ENCODE data around the gene XPR1.

The XPR1 gene

DNA sequence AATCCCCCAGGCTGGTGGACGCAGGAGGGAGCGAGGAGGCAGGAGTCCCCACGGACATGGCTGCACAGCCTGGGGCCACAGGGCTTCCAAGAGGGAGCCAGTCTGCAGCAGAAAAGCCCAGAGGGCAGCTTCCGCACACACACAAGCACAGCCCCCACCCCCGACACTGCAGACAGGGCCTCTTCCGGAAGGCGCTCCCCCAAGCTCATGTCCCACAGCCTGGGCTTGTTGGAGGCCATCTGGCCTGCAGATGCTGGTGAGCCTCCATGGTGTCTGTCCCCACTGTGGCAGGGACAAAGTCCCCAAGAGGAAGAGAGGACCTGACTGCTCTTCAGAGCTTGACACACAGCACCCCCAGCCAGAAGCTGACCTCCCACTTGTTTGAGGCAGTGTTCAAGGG is 267.4 kb downstream of the XPR1 start:
- DNase-seq: no peak

DNA sequence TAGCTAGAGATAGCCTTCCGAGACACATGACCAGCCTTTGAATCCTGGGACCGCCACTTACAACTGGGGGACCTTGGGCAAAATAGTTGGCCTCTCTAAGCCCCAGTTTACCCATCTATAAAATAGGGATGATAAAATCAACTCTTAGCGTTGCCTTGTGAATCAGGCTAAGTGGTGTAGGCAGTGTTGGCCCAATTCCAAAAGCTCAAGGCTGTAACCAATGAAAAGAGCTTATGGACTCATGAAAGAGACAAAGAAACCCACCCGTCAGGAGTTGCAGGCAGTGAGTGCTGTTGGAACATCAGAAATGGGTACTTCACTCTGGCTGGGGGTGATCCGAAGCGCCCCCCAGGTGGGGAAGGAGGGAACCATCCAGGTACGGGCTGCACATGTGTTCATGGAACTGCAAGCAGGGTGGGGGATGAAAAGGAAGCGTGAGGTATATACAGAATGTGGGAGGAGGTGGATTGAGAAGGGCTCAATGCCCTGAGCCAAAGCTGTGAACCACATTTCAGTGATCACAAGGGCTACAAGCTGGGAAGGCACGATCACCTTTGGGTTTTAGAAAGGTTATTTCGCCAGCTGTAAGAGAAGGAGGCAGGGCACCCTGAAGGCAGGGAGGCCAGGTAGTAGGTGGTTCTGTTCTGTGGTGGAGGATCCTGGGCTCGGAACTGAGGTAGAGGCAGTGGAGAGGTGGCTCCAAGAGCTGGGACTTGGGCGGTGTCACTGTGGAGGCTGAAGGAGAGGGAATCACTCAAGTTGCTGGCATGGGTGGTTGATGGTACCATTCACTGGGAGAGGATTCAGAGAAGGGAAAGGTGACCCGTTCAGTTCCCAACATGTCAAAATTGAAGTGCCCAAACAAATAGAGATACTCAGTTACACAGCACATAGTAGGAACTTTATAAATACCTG is 269.5 kb downstream of the XPR1 start:
- no peak for DNase-seq

DNA sequence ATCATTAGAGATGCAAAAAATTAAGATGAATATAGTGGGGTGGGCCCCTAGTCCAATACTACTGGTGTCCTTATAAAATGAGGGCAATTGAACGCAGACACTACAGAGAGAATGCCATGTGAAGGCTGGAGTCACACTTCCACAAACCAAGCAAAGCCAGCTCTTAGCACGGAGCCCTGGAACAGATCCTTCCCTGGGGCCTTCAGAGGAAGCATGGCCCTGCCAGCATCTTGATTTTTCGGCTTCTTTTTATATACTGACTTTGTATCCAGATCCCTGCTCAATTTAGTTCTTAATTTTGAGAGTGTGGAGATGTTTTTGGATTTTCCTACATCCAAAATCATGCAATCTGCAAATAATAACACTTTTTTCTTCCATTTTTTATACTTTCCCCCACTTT is 270.7 kb downstream of the XPR1 start:
- no peak for DNase-seq

DNA sequence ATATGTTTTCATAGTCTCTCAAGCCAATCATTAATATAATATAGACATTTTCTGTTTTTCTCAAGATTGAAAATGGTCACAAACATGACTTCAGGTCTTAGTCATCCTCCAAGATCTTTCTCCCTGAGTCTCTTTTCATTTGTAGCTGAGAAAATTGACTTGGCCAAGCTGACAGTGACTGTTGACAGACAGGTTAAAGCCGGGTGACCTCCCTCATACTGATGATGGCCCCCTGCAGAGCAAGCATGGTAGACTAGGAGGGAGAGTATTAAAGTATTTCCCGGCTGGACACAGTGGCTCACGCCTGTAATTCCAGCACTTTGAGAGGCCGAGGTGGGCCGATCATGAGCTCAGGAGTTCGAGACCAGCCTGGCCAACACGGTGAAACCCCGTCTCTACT is 274.1 kb downstream of the XPR1 start:
- no peak for DNase-seq

DNA sequence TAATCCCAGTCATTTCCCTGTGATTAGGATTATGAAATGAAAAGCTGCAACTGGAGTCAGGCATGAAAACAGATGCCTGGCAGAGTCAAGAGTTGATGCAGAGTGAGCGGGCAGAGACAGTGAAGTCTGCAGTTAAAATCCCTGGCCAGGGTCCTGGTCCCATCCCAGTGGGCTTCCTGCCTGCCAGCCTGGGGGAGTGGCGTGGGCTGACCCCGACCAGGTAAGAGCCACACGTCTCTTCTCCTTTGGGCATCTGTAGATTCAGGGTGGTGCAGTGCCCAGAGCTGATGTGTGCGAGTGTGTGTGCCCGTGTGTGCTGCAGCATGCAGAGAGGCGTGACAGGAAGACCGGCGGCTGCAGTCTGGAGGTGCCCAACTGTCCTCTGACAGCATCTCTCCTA is 274.7 kb downstream of the XPR1 start:
- no peak for DNase-seq

DNA sequence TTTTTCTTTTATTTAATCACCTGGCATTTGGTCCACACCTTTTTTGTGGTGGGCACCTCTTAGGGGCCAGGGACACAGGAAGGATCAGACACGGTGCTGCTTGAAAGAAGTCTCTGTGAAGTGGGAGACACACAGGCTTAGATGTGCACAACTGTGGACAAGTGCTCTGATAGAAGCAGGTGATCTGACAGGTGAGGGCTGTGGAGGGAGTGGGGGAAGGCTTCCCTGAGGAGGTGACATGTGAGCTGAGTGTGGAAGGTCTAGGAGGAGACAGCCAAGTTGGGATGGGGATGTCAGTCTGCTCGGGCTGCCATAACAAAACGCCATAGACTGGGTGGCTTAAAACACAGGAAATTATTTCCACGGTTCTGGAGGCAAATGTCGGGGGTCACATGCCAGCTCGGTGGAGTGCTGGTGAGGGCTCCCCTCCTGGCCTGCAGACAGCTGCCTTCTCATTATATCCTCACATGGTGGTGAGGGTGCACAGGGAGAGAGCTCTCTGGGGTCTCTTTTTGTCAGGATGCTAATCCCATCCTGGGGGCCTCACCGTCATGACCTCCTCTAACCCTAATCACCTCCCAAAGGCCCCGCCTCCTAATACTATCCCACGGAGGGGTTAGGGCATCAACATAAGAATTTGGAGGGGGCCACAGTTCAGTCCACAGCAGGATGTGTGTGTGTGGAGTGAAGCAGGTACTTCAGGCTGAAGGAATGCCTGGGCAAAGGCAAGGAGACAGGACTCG is 275.7 kb downstream of the XPR1 start:
- no peak for DNase-seq

DNA sequence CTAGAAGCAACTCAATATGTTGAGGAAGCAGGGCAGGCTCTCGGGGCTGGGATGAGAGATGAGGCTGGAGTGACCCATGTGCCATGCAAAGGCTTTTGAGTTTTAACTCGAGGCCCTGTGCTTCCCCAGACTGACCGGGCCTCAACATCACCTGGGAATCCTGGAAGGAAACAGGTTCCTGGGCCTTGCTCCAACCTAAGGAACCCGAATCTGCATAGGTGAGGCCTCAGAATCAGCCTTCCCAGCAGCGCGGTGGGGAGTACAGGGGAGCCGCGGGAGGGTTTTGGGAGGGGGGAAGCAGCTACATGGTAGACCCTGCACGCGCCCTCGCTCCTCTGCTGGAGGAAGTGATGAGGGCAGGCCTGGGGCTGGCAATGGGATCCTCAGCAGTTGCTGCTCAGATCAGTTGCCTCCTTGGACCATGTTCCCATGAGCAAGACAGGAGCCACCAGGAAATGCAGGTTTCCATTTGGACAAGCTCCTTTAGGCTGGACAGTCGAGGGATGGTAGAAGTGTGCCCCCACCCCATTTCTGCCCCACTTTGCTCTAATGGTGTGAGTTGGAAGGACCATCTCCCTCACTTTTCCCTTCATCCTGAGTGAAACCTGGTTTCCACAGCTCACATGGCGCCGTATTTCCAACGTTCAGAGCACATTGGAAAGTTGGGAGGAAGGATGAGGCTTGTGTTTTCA is 276.4 kb downstream of the XPR1 start:
- no peak for DNase-seq

DNA sequence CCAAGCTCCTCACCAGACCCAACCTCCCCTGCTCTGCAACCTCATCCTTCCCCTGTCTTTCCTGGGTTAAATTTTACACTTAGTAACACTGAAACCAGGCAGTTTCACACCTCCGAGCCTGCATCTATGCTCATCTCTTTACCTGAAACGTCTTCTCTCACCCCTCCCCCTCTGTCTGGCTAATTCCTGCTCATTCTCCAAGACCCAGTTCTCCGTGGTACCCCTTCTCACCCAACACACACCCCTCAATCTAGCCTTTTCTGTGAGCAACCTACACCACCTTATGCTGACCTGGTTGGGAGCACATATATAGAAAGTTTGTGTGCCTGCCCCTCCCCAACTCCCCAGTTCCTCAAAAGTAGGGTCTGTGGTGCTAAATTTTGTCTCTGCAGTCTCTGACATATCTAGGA is 277.2 kb downstream of the XPR1 start:
- DNase-seq: no peak

DNA sequence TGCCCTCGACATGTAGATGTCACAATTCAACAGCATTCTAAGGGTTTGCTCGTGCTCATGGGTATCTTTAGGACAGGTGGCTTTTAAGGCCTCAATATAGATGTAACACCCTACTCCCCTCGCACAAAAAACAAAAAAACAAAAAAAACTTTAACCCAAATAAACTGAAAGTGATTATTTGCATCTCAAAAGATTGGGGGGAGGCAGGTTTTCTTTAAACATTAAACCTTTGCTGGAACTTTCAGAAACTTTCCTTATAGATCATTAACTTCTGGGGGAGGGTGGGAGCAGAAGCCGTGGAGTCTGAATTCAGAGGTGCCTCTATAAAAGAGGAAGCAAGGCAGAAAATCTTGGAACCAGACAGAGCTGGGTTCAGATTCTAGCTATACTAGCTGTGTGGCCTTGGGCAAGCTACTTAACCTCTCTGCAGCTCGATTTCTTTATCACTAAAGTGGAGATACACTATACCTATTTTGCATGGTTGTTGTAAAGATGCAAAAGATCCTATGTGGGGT is 277.7 kb downstream of the XPR1 start:
- DNase-seq: no peak

DNA sequence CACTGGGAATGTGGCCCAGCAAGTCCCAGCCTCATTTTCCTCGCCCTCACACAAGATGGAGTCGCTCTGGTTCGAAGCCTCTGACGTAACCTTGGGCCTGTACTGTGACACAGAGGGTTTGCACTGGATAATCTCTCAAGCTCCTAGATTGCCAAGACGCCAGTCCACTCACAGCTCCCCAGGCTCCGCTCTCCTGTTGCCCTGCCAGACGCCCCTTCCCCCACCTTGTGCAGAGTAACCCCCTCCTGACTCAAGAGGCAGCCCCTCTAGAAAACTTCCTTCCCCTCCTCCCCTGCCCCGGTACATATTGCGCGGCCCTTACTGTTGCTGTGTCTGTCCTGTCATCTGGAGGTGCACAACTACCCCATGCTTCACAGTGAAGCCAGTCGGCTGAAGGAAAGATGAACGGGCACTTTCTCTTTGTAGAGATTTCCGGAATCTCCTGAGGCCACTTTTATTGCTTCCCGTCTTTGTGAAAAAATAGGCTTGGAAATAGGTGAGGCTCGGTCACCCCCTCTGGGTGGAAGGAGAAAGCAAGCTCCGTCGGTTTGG is 279.9 kb downstream of the XPR1 start:
- DNase-seq: peak; percentile 60

DNA sequence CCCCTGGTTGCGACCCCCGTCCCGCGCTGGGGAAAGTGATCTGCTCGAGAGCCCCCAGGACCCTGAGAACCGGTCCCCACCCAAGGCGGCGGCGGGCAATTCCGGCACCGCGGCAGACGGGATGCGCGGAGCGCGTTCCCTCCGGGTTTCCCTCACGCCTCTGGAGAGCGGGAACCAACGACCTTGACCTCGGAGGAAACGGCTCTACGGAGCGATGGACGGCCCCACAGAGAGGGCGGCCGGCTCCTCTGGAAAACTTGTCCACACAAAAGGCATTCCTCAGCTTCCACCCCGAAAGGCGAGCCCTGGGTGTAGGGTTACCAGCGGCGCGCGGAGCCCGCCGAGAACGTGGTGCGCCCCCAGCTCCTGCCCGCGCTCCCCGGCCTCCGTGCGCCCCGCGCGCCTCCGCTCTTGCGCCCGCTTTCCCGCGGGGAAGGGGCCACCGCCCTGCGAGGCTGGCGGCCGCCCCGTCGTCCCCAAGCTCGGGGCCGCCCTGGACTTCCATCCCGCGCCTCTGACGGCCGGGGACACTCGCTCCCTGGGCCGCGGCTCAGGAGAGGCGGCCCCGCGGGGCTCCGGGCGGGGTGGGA is 280.5 kb downstream of the XPR1 start:
- peak; percentile 68 for DNase-seq

DNA sequence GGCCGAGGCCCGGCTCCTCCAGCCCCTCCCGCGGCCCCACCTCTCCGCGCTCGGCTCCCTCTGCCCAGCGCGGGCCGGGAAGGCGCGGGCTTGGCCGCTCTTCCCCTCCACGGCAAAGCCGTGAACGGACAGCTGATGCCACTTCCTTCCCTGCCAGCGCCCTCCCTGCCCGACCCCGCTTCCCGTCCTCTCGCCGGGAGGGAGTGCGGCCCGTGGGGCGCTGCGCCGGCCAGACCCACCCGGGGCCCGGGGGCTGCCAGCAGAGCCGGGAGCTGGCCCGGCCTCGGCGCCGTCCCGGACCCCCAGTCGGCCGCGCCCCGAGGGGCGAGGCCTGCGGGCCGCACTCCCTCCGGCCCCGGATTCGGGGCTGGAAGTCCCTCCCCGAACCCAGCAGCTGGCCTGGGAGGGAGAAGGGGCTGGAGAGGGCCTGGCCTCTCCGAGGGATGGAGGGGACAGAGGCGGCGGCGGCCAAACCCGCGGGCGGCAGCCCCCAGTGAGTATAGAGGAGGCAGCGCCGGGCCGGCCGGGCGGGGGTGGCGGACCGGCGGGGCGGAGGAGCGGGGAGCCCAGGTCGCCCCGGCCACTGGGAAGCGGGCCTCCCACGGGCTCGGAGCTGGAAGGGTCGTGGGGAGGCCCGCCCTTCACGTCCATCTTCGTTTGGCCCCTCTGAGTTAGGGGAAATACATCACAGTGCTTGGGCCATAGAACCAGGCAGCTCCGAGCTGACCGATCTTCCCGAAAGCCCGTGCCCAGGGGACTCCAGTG is 281.2 kb downstream of the XPR1 start, which contains the start of gene KIAA1614:
Gene KIAA1614, plus strand, starts transcription at position 97 of the 765 bp plus-strand sequence. Its CDS starts 347 bp downstream, at position 444.
- peak; percentile 77 for DNase-seq

DNA sequence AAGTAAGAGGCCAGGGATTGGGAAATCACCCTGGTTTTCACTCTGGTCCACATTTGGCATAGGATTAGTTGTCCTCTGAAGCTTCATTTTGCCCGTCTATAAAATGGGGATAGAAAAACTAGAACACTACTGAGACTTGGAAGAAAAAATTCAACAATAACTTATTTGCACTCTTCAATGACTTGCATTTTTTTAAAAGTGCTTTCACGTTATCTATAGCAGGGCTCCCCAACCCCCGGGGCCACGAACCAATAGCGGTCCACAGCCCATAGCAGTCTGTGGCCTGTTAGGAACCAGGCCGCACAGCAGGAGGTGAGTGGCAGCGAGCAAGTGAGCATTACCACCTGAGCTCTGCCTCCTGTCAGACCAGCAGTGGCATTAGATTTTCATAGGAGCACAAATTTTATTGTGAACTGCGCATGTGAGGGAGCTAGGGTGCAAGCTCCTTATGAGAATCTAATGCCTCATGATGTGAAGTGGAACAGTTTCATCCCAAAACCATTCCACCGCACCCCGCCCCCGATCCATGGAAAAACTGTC is 283.7 kb downstream of the XPR1 start:
- no peak for DNase-seq

DNA sequence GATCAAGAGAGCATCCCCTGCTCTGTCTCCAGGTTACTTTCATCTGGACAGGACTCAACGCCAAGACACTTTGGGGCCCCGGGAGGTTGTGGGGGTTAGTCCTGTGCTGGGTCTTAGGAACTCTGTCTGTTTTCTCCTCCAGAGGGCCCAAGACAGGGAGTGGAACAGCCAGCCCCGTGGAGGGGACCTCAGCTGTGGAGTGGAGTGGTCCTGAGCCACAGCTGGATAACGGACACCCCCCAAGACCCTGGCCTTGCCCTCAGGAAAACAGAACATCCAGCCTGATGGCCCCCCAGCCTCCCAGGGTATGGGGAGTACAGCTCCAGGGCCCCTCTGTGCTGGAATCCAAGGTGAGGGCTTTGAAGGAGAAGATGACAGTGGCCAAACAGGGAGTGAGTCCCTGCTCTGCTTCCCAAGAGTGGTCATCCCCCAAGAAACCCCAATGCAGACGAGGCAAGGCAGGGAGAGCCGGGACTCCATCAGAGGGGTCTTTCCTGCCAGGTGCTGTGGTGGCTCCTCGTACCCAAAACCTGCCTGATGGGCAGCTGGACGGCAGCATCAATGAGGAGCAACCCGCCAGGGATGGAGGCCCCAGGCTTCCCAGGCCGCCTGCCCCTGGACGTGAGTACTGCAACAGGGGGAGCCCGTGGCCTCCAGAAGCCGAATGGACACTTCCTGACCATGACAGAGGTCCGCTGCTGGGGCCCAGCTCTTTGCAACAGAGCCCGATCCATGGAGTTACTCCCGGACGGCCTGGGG is 284.4 kb downstream of the XPR1 start:
- no peak for DNase-seq

DNA sequence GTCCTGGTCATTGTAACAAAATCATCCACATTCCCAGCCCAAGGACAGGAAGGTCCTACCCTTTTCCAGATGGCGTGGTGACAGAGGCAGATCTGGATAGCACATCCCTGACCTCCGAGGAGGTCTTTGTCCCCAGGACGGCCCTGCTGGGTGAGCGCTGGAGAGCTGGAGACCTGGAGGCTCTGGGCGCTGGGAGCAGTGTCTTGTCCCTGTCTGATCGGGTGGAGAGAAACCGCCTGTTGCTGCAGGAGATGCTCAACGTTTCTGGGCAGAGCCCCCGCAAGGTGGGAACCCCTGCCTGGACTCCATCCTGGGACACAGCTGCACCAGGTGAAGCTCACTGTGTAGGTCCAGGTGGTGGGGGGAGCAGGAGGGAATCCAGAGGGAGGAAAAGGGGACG is 284.9 kb downstream of the XPR1 start:
- no peak for DNase-seq

DNA sequence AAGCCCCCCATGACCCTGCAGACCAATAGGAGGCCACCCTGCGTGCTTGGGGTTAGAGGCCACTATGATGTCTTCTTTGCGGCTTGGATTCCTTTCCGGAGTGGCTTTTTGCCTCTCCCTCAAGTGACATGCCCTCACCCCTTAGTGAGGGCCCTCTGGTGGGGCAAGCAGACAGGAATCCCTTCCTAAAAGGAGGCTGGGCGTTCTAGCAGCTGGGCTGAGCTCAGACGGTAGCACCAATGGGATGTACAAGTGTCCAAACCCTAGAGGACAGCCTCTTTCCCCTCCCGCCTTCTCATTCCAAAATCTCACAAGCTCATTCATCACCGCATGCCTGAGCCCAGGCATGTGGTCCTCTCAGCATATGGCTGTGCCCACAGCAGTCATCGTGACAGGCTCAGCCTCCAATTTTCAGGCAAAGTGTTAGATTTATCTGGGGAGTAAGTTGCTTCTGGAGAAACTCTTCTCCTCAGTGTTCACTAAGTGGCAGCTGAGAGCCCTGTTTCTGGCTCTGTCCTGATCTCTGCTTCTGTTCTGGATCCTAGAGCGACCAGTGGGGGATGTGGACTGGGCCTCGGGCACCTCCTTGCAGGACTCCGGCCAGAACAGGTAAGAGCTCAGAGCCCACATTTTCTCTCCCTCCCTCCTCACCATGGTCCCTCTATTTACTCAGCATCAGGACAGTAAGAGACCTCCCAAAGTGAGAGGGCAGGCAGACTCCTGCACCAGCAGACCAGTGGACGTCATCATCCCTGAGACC is 285.7 kb downstream of the XPR1 start:
- peak; percentile 53 for DNase-seq

DNA sequence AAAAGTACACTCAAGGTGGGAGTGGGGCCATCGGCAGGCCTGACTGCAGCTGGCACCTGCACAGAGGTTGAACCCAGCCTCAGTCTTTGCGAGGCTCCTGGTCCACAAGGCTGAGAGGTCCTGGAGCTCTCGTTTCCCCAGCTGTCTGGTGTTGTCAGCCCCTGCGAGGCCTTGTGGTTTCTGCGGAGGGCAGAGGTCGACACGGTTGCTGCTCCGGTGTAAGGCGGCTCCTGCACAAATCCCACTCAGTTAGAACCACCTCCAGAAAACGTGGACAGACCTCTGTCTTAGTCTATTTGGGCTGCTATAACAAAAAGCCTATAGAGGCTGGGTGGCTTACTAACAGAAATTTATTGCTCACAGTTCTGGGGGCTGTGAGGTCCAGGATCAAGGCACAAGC is 286.7 kb downstream of the XPR1 start:
- no peak for DNase-seq

DNA sequence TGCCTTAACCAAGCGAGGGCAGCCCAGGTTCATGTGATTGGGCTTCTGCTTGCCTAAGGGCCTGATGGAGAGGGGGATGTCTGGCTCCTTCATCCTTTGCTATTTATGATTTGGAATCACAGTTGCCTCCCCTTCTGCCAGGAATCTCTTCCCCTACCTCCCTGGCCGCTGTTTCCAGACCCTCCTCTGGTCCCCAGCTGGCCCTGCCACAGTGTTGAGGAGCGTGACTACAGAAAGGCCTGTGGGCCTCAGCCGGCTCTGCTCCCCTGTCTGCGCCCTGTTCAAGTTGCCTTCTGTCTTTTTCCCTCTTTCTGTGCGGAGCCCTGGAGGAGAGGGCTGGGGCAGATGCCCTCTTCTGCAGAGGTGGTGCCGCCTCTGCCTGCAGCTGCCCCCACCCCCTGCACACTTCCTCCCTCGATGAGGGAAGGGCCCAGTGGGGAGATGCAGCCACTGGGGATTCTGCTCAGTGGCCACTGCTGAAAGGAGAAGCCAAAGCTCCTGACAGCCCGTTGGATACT is 287.4 kb downstream of the XPR1 start:
- DNase-seq: no peak

DNA sequence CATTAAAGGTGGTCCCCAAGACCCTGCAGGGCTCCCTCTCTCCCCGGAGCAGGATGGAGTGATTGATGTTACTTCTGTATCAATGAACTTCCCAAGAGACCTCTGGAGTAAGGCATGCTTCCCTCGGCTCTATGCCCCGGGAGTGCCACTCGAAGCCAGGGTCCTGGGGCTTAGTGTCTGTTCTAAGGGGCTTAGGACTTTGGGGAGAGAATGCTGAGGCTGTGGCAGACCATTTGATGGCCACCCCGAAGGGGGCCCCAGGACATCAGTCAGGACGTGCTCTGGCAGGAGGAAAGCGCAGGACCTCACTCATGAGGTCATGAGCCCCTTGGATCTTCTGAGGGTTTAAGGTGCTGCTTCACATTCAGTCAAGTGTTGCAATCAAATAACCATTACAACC is 288.4 kb downstream of the XPR1 start:
- no peak for DNase-seq

DNA sequence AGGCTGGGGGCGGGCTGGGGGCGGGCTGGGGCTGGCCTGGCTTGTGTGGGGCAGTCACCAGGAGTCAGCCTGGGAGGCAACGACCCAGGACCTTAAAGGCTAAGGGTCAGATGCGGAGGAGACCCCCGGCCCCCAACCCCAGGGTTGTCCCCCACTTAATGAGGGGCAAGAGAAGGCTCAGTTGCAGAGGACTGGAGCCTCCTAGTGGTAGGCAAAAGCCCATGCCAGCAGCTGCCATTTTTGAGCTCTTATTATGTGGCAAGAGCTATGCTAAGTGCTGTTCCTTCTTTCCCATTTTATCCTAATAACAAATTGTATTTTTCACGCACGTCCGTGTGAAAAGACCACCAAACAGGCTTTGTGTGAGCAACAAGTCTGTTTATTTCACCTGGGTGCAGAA is 288.9 kb downstream of the XPR1 start:
- DNase-seq: no peak
